Stimulated activated CD4-positive, alpha-beta T cell treated with anti-CD3 and anti-CD28 coated beads, Interleukin-2, amount 100 ng/mL, for 48 hours (primary cell): Measurements from ENCODE around the gene WWOX.
A peak's percentile ranks its signal among the peaks of the same experiment; 100 is the strongest.
"Not testable (repeated sequence)": the region's sequence is repeated elsewhere in the genome, so short reads cannot be mapped to it uniquely, and the experiment has no call there.

ENCODE experiments used
- DNase-seq, 2 donors: peaks; one replicate each; pipeline ENCODE4 v3.0.0-alpha.2; 2020

WWOX gene

GRCh38 chr16:78099271-78100111 lies at the start of gene WWOX:
Gene WWOX (plus strand): TSS chr16:78099654.
- DNase-seq: peak; percentile 85 to 88

- no peak for DNase-seq
Observed at GRCh38 chr16:78050734-78051400, 48.6 kb upstream of the WWOX start.

GRCh38 chr16:78057803-78058564 lies 41.5 kb upstream of the WWOX start:
- no peak for DNase-seq

DNA sequence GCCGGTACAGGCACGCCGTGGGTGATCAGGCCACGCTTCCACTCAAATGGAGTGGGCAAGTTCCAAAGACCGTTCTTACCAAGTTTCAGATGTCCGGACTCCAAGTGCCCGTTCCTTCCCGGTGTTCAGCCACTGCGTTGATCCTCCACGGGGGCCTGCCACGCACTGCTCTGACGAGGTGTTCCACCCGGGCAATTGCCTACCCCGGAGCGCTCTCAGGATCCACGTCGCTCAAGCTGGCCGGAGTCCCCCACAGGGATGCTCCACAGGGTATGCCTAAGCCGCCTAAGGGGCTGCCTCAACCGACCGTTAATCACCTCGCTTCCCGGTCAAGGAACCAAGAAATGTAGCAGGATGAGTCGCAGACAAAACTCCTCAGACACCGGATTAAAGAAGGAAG lies 39.6 kb upstream of the WWOX start:
- not testable (repeated sequence) for DNase-seq

GRCh38 chr16:78060295-78060694 lies 39.2 kb upstream of the WWOX start:
- DNase-seq: no peak

- DNase-seq: no peak
Observed at GRCh38 chr16:78060809-78061208, 38.6 kb upstream of the WWOX start.

GRCh38 chr16:78065319-78065718 lies 34.1 kb upstream of the WWOX start:
- DNase-seq: no peak

- DNase-seq: no peak
Observed at GRCh38 chr16:78069913-78070312, 29.5 kb upstream of the WWOX start.

DNA sequence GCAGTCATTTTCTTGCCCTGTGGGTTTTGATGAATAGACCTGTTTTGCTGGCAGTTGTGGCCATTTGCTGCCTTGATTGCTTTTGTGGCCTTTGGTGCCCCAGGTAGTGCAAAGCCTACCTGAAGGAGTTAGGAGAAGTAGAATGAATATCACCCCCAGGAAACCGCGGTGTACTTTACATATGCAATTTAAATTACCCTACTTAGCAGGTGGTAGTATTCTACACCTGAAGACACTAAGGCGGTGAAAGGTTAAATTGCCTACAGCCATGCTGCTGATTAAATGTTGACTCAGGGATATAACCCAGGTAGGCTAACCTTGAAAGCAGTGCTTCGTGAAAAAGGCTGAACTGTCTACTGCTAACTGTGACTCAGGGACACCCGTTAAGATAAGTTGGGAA lies 27.2 kb upstream of the WWOX start:
- no peak for DNase-seq

DNA sequence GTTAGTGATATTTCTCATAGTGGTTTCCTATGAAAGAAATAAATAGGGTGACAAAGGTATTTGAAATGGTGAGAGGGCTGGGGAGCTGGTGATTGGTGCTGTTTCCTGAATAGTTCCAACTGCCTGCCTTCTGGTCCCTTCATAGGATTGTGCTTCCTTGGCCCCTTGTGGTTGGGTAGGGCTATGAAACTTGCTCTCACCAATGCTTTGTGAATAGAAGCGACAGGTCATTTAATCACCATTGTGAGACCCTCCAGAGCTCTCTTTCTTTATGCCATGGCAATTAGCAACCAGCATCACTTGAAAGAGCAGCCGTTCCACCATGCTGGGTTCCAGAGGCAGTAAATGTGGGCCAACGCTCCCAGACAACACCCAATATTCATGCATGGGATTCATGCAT lies 23.7 kb upstream of the WWOX start:
- no peak for DNase-seq

- no peak for DNase-seq
Observed at GRCh38 chr16:78081341-78081740, 18.1 kb upstream of the WWOX start.

- no peak for DNase-seq
Observed at GRCh38 chr16:78091419-78091818, 8.0 kb upstream of the WWOX start.

DNA sequence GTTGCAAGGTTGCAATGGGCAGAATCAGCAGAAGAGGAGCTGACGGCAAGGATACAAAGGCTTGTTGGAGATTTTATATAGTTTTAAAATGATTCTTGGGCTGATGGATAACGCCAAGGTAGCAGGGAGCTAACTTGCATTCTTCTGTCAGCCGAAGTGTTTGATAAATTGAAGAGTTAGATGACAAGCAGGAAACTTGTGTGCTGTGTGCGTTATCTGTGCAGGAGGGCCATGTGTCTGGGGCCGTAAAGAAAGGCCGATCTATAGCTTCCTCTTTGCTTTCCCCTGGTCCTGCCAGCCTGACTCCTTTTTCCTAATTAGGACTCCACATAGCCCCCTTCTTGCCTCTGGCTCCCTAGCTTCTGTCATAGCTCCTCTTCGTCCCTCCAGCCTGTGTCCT lies 6.7 kb upstream of the WWOX start:
- no peak for DNase-seq

GRCh38 chr16:78094166-78094565 lies 5.3 kb upstream of the WWOX start:
- no peak for DNase-seq

- DNase-seq: no peak
Observed at GRCh38 chr16:78094998-78095397, 4.5 kb upstream of the WWOX start.

DNA sequence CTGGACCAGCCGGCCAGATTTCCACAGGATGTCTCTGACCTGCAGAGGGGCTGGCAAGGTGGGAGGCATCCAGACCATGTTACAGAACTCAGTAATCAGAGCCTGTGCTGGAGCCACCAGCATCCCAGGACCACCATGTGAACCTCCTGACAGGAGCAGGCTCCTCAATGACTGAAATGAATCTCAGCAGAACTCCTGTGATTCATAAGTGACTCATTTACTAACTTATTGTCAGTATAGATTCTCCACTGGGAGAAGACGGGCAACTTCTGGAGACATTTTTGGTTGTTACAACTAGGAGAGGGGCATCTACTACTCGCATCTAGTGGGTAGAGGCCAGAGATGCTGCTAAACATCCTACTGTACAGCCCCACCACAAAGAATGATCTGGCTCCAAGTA lies 3.1 kb upstream of the WWOX start:
- no peak for DNase-seq

GRCh38 chr16:78097548-78097947 lies 1.9 kb upstream of the WWOX start:
- DNase-seq: no peak

DNA sequence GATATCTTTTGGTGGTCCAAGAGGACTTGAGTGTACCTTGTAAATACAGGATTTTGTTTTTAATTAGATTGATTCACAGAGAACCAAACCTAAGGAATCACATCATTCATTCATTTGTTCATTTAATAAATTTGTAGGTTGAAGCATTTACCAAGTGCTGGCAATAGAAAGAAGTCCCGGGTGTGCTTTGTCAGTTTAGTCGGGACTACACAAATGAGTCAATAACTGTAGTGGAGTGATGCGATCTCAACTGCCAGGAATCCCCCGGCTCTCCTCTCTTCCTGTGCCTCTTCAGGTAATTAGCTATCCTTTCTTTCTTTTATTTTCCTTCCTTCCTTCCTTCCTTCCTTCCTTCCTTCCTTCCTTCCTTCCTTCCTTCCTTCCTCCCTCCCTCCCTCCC lies 1.4 kb upstream of the WWOX start:
- DNase-seq: no peak

DNA sequence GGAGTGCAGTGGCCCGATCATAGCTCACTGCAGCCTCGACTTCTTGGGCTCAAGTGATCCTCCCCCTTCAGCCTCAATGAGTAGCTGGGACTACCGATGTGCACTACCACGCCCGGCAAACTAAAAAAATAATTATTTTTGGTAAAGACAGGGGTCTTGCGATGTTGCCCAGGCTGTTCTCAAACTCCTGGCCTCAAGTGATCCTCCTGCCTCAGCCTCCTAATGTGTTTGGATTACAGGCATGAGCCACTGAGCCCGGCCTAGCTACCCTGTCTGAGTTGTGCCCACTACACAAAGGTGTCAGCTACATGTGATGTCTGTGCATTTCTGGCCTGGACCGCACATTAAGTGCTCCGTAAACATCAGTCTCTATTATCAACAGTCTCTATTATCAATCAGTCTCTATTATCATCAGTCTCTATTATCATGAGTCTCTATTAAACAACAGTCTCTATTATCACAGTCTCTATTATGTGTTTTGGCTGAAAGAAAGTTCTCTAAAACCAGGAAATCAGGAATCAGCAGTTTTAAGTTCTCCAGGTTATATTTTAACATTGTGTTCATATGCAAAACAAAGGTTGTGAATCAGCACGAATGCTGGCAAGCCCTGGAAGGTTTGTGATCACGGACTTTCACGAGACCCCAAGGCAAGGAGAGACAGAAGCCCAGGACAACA lies 721 bp upstream of the WWOX start:
- no peak for DNase-seq

GRCh38 chr16:78100112-78100467 lies 636 bp downstream of the WWOX start:
- DNase-seq: no peak

DNA sequence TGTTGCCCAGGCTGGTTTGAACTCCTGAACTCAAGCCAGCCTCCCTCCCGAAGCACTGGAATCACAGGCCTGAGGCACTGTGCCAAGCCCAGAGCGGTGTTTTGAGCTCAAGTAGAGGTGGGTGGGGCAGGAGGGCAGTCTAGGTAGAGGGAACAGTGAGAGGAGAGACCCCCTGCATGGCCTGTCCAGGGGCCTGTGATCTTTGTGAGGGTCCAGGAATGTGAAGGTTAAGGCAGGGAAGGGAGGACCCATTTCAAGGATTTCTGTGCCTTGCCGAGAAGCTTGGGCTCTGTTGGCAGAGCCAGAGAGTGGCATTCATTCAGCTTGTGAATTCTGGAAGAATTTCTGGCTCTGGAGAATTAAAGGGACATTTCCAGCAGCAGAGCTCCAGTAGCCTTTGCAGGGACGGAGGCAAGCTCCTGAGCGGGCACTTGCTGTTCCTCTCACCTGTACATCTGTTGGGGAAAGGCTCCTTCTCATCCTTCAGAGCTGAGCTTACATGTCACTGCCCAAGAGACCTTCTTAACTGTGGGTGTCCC lies 2.7 kb downstream of the WWOX start:
- DNase-seq: no peak

DNA sequence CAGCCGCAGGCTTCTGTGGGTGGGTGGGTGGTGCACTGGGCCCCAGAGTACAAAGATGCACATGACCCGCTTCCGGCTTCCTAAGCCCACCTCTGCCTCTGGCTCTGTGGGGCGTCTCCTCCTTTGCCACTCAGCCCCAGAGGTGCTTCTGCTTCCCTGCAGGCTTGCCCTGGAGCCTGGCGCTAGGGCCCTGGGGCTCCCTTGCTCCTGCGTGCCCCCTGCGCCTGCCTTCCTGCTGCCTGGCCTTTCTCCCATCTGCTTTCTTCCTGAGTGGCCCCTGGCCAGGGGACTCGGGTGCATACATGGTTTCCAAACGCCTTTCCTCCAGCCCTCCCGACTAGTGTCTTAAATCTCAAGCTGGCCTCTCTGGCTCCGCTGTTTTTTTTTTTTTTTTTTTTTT lies 3.4 kb downstream of the WWOX start:
- no peak for DNase-seq

DNA sequence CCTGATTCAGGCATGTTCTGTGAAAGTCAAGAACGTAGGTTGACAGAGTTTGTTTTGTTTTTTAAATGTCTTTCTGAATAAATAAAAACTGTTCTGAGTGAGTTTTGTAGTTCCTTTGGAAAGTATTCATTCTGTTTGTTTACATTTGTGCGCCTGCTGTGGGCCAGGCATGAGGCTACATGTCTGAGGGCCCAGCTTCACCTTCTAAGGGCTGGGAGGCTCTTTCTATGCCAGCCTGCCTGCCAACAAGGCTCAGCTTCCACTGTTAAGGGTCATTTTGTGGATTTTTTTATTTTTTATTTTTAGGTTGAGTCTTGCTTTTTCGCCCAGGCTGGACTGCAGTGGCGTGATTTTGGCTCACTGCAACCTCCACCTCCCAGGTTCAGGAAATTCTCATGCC lies 6.1 kb downstream of the WWOX start:
- DNase-seq: no peak
